Fibroblast of mammary gland (primary cell): ENCODE results near the gene WWOX.

Experiments
- DNase-seq: peaks from one replicate; pipeline ENCODE4 v3.0.0-alpha.2; 2010; ENCODE audit warnings: low read depth
- H3K4me3 ChIP-seq: 2 replicates; pipeline ENCODE4 v1.5.1; 2011; ENCODE audit warnings: low read depth, mild to moderate bottlenecking, low read length, moderate library complexity; ENCODE audit not compliant: control insufficient read depth
- TF ChIP-seq, protein P1 (sequence below): conservative IDR thresholded peaks from 2 replicates; pipeline ENCODE4 v1.5.1; 2011; ENCODE audit warnings: low read depth, low read length, inconsistent platforms; ENCODE audit not compliant: control insufficient read depth, insufficient read depth

The WWOX gene

DNA sequence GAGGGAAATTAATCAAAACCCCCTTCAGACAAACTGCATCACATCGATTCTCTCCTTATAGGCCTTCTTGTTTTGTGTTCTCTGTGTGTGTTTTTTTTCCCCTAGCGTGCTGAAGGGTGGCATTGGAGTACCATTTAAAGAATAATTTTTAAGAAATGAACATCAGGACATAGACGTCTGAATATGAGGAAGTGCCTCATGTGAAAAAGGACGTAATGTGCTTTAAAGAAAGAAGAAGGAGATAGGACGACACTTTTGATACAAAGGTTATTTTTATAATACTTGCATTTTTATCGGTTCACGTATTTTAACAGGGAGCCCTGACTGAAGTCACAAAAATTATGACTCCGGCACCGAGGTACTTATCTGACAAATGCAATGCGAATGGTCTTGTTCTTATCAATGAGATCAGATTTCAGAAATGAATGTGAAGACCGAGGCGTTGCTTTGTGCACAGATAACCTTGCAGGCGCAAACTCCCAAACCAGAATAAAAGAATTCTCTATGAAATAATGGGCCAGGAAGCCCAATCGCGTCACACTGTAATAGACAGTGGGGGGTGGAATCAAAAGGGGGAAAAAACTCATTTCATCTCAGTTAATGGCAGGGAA, 894.8 kb downstream of the WWOX start:
- H3K4me3 ChIP-seq: no peak overlapping the region
- no peak for DNase-seq
- TF ChIP-seq, protein P1, sequence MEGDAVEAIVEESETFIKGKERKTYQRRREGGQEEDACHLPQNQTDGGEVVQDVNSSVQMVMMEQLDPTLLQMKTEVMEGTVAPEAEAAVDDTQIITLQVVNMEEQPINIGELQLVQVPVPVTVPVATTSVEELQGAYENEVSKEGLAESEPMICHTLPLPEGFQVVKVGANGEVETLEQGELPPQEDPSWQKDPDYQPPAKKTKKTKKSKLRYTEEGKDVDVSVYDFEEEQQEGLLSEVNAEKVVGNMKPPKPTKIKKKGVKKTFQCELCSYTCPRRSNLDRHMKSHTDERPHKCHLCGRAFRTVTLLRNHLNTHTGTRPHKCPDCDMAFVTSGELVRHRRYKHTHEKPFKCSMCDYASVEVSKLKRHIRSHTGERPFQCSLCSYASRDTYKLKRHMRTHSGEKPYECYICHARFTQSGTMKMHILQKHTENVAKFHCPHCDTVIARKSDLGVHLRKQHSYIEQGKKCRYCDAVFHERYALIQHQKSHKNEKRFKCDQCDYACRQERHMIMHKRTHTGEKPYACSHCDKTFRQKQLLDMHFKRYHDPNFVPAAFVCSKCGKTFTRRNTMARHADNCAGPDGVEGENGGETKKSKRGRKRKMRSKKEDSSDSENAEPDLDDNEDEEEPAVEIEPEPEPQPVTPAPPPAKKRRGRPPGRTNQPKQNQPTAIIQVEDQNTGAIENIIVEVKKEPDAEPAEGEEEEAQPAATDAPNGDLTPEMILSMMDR: no peak

DNA sequence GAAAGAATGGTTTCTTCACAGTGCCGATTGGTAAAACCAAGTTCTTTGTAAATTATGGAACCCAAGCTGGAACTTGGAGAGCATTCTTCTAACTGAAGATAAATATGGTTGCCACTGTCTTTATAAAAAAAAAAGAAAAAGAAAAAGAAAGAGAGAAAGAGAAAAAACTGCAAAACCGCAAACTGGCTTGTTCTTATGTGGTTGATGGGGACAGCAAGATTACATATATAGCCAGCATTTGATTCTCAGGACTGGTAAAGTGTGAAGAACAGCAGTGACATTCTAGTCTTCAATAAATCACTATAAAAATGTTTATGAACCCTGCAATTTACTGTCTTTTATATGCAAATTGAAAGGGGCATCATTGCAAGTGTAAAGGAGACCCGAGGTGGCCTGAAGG, 896.0 kb downstream of the WWOX start:
- no peak overlapping the region for H3K4me3 ChIP-seq
- no peak for DNase-seq
- TF ChIP-seq, protein P1: no peak

DNA sequence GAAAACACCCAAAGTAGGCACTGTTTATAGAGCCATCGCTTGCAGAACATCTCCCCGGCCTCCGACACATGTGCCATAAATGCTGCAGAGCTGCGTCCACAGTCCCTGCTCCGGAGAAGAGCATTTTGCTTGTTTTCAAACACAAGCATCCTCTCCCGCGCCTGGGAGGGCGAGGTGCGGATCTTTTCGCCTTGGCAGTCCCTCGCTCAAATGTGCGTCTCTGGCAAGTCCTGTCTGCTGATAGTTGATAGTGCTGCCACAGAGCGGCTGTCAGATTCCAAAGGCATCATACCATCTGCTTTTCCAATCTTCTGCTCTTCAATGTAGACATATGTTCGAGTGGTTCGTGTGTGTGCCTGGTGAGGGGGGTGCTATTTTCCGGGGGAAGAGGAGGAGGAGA, 897.3 kb downstream of the WWOX start:
- no peak overlapping the region for H3K4me3 ChIP-seq
- DNase-seq: no peak
- TF ChIP-seq, protein P1: no peak

DNA sequence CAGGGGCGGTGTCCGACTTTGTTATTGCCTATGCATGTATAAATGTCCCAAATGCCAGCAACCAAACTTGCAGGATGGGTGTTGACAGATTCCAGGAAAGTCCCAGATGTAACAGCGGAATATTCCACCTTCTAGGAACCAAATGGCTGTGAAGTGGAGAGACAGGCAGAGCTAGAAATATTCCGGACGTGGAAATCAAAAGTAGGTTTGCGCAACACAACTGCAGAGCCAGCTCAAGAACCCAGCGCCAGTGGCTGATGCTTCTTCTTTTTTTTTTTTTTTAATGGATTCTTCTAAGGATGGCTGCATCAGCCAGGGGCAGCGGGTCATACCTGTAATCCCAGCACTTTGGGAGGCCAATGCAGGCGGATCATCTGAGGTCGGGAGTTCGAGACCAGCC, 899.4 kb downstream of the WWOX start:
- TF ChIP-seq, protein P1: no peak
- no peak for DNase-seq
- no peak overlapping the region for H3K4me3 ChIP-seq

DNA sequence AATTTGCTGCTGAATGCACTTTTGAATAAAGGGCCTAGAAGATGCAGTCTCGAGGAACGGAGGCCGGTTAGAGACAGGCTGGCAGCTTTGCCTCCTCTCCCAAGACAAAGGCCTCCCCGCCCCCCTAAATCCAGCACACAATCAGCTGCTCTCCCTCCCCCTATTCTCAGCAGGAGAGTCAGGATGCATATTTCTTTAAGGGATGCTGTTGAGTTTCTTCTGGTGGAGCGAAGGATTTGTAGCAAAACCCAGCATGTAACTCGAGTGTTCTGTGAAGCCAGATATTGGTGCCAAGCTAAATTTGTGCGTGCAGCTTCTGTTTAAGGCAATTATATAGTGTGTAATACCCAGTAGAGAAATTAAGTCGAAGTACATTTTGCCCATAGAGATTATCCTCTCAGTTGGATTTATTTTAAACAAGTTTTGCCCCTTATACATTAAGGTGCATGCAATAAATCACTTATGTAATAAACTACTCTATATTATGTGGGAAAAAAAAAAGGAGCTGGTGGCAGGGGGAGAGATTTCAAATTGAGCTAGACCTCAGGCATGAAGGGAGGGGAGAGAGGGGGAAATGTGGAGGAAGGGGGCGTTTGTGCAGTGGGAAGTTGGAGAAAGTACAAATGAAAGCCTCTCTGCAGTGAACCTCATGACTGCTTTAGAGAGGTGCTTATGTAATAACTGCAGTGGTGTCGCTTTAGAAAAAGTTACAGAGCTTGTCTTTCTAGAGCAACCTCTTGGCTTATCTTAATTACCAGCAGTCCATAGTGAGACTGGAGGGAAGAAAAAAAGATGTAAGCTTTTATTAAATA, 901.9 kb downstream of the WWOX start:
- H3K4me3 ChIP-seq: no peak overlapping the region
- TF ChIP-seq, protein P1: no peak
- DNase-seq: no peak

DNA sequence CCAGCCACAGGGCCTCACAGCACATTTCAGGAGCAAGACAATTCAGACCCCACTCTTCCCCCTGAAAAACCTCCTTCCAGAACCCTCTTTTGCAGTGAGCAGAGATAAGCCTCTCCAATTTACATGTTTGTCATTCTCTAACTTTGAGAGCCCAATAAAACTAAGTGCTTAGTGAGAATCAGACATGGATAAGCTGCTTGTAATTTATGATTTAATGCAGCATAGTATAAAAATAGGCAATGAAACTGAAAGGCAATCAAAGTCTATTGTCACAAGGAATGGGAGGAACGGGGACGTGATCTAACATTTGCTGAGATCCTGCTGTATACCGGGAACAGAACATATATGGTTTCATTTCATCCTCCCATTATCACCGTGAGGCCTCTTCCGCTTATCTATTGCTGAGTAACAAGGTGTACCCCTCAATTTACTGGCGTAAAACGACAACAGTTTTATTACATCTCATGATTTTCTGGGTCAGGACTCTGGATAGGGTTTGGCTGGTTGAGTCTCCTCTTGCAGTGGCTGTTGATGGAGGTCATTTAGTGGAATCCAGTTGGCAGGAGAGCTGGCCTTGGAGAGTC, 903.7 kb downstream of the WWOX start:
- no peak overlapping the region for H3K4me3 ChIP-seq
- DNase-seq: no peak
- TF ChIP-seq, protein P1: no peak
